GM12878 (cell line): ENCODE measurements around the gene MGAT5. TPM values are rescaled to one million over a fixed set of nuclear protein-coding genes. Genes with fewer than 3 reads are reported as not detected.

ENCODE experiments used
- ATAC-seq: fragments of 200-7000 bp; cut with Tn5 transposase; 3 replicates; pipeline ENCODE4 v1.9.1; 2020; ENCODE audit warnings: mild to moderate bottlenecking, moderate library complexity
- BruUV-seq: library from RNA; stranded (reverse); fragments of 400-500 nt; replicated peaks from 2 replicates; lab custom pipeline; 2021; lab: Mats Ljungman, UMichigan
- CTCF ChIA-PET: fragments of 300-600 bp; sonication (Branson Sonifier 250); formaldehyde crosslinking; extraction: SDS; loops from one replicate; lab custom pipeline; 2021; ENCODE audit warnings: inconsistent platforms; lab: Yijun Ruan, JAX
- POLR2A ChIA-PET: fragments of 350-600 bp; formaldehyde crosslinking; extraction: SDS; loops from one replicate; lab custom pipeline; 2021; ENCODE audit warnings: inconsistent platforms; lab: Charles Lee
- RAD21 ChIA-PET: fragments of 300-600 bp; sonication (Branson Sonifier 250); formaldehyde crosslinking; loops from one replicate; lab custom pipeline; 2023; ENCODE audit warnings: antibody characterized with exemption; ENCODE audit not compliant: unreplicated experiment; lab: Charles Lee
- SMC1A ChIA-PET: fragments of 300-600 bp; sonication (Branson Sonifier 250); formaldehyde crosslinking; loops from one replicate; lab custom pipeline; 2023; ENCODE audit not compliant: unreplicated experiment, uncharacterized antibody; lab: Charles Lee
- DNase-seq: peaks from one replicate; pipeline ENCODE4 v3.0.0-alpha.2; 2011; ENCODE audit warnings: low read depth, low spot score
- FAIRE-seq: peaks from 3 replicates; lab custom pipeline; 2011; peaks lifted over from hg19 to GRCh38; lab: Jason Lieb, UNC
- H2AFZ ChIP-seq: 2 replicates; pipeline ENCODE4 v1.6.0; 2011; ENCODE audit warnings: low read depth, low read length, control low read depth; ENCODE audit not compliant: control insufficient read depth
- H3K27ac ChIP-seq: 2 replicates; pipeline ENCODE4 v1.5.1; 2011; ENCODE audit warnings: control low read depth; ENCODE audit not compliant: control insufficient read depth, insufficient read depth
- H3K27me3 ChIP-seq, 2 experiments: replicated peaks in 1 of 2; 2 replicates each; pipeline versions ENCODE4 v1.6.0 to v1.6.1; 2011; ENCODE audit warnings: low read length in 1 of 2; ENCODE audit not compliant: control insufficient read depth in 2 of 2, insufficient read depth in 2 of 2
- H3K36me3 ChIP-seq, 2 experiments: 2 replicates each; pipeline ENCODE4 v1.5.1; 2011; ENCODE audit warnings: low read length in 1 of 2; ENCODE audit not compliant: control insufficient read depth in 2 of 2, insufficient read depth in 2 of 2
- H3K4me1 ChIP-seq: 2 replicates; pipeline ENCODE4 v1.6.1; 2011; ENCODE audit warnings: mild to moderate bottlenecking, low read length, moderate library complexity, mixed read lengths; ENCODE audit not compliant: control insufficient read depth, insufficient read depth
- H3K4me2 ChIP-seq: 2 replicates; pipeline ENCODE4 v1.6.0; 2011; ENCODE audit warnings: control low read depth; ENCODE audit not compliant: control insufficient read depth, insufficient read depth
- H3K4me3 ChIP-seq: fragments of 200-600 bp; sonication (generic); 2 replicates; pipeline ENCODE4 v1.5.1; 2016
- H3K79me2 ChIP-seq: 2 replicates; pipeline ENCODE4 v1.6.0; 2011; ENCODE audit warnings: low read length; ENCODE audit not compliant: control insufficient read depth, insufficient read depth
- H3K9ac ChIP-seq: 2 replicates; pipeline ENCODE4 v1.8.0; 2011; ENCODE audit warnings: low read length, control low read depth, mixed read lengths; ENCODE audit not compliant: control insufficient read depth, insufficient read depth
- H3K9me3 ChIP-seq: replicated peaks from 3 replicates; pipeline ENCODE4 v1.5.1; 2011; ENCODE audit warnings: mild to moderate bottlenecking, low read length; ENCODE audit not compliant: control insufficient read depth, insufficient read depth
- H4K20me1 ChIP-seq: 2 replicates; pipeline ENCODE4 v1.6.0; 2011; ENCODE audit not compliant: control insufficient read depth, insufficient read depth
- CBFB ChIP-seq: IDR thresholded peaks from 2 replicates; pipeline ENCODE4 v1.6.1; 2016; ENCODE audit warnings: antibody characterized with exemption, low read depth
- CREB1 ChIP-seq: IDR thresholded peaks from 2 replicates; pipeline ENCODE4 v1.6.1; 2012; ENCODE audit warnings: low read depth, mild to moderate bottlenecking, inconsistent platforms
- EGR1 ChIP-seq, 2 experiments: IDR thresholded peaks; 1 replicate in 1 of 2; 2 replicates in 1 of 2; pipeline ENCODE4 v1.6.1; 2011 to 2012; ENCODE audit warnings: low read depth in 2 of 2, low read length in 2 of 2, borderline replicate concordance in 1 of 2, mild to moderate bottlenecking in 1 of 2, moderate library complexity in 1 of 2
- GATAD2B ChIP-seq: fragments of 450-650 bp; conservative IDR thresholded peaks from 2 replicates; pipeline ENCODE4 v1.6.1; 2017; ENCODE audit warnings: low read depth, mild to moderate bottlenecking, moderate library complexity
- JUNB ChIP-seq: IDR thresholded peaks from 2 replicates; pipeline ENCODE4 v1.6.1; 2016; ENCODE audit warnings: antibody characterized with exemption, mild to moderate bottlenecking
- KDM1A ChIP-seq: fragments of 200-600 bp; sonication (generic); IDR thresholded peaks from 2 replicates; pipeline ENCODE4 v1.6.1; 2016; ENCODE audit warnings: borderline replicate concordance
- MTA3 ChIP-seq: IDR thresholded peaks from 2 replicates; pipeline ENCODE4 v1.6.1; 2012; ENCODE audit warnings: low read length, inconsistent platforms, borderline replicate concordance
- NRF1 ChIP-seq: conservative IDR thresholded peaks from 2 replicates; pipeline ENCODE4 v1.6.1; 2011; ENCODE audit warnings: mild to moderate bottlenecking, low read depth, low read length, improper control_type of control experiment
- PML ChIP-seq: IDR thresholded peaks from 2 replicates; pipeline ENCODE4 v1.6.1; 2012; ENCODE audit warnings: low read length, inconsistent platforms
- POLR2A ChIP-seq: IDR thresholded peaks from 2 replicates; pipeline ENCODE4 v1.6.1; 2011; ENCODE audit warnings: low read depth, mild to moderate bottlenecking, low read length
- POU2F2 ChIP-seq: IDR thresholded peaks from 3 replicates; pipeline ENCODE4 v1.6.1; 2011; ENCODE audit warnings: low read depth, mild to moderate bottlenecking, low read length, borderline replicate concordance
- RAD21 ChIP-seq: IDR thresholded peaks from 2 replicates; pipeline ENCODE4 v1.6.1; 2011; ENCODE audit warnings: mild to moderate bottlenecking, low read depth, low read length, moderate library complexity; ENCODE audit not compliant: insufficient read depth
- RUNX3 ChIP-seq: IDR thresholded peaks from 2 replicates; pipeline ENCODE4 v1.6.1; 2012; ENCODE audit warnings: low read length, inconsistent platforms
- WGBS: methylation state at CpG from one replicate; pipeline ENCODE4 v1.1.6; 2016; ENCODE audit warnings: low lambda C conversion rate; ENCODE audit not compliant: insufficient replicate concordance, insufficient coverage; ENCODE audit errors: missing lambda C conversion rate; 5-methylcytosine and 5-hydroxymethylcytosine counted together
- in situ Hi-C: fragments of 300-500 bp; cut with MboI; formaldehyde crosslinking; loops from 9 replicates; pipeline ENCODE4 v1.14.3; 2018; ENCODE audit warnings: mixed read lengths
- intact Hi-C: fragments of 100-400 bp; cut with micrococcal nuclease; formaldehyde crosslinking; loops from one replicate; pipeline ENCODE4 v1.14.2; 2022; ENCODE audit not compliant: unreplicated experiment
- polyA plus RNA-seq, 11 experiments: library from polyadenylated mRNA; depleted of rRNA in 4 of 11; unstranded in 6 of 11; stranded (reverse) in 5 of 11; fragments of >200 nt; fragmentation: Nextera tagmentation in 4 of 11; fragmentation: Illumina TruSeq in 1 of 11; extraction: Ambion mirVana in 4 of 11; extraction: Trizol in 1 of 11; gene quantifications; 1 replicate in 1 of 11; 2 replicates in 10 of 11; pipeline versions ENCODE4 v1.2.1 to v1.2.3, GENCODE V29; 2011 to 2016; ENCODE audit warnings: inconsistent platforms in 2 of 11, missing spikeins in 2 of 11, low read depth in 1 of 11
- total RNA-seq, 4 experiments: library from RNA; depleted of rRNA in 3 of 4; stranded (reverse); fragments of >200 nt in 3 of 4; fragmentation: Illumina TruSeq in 1 of 4; extraction: Trizol in 1 of 4; gene quantifications; 2 replicates each; pipeline versions ENCODE4 v1.2.1 to v1.2.3, GENCODE V29; 2013 to 2021
- TF ChIP-seq, protein P1 (sequence below): fragments of 450-650 bp; IDR thresholded peaks from 2 replicates; pipeline ENCODE4 v1.6.1; 2017; ENCODE audit warnings: mild to moderate bottlenecking, moderate library complexity

MGAT5 gene
- total and polyA plus RNA-seq, 10 of the 15 experiments (the other 5 are each of a cell fraction or from before 2014, with no cell fraction given): 4.9 to 104 (median 36.2) TPM

DNA sequence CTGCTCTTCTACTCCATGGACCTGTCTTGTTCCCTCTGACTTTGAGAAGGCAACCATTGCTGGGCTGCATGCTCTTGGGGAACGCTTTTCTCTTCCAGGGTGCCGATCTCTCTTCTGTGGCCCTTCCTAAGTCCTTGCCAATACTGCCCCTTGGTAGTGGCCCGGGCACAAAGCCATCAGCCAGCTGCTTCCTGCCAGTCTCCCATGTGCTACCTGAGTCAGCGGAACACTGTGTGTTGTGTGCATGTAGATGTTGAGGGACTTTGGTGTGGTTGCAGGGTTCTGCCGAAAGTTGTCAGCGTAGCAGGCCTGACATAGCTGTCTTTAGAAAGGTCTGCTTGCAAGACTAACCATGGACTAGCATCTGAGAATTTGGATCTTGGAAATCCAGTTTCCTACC lies 35.4 kb downstream of the MGAT5 start:
- peaks cover 88% of the 10 kb centered on the region for H3K79me2 ChIP-seq
- SMC1A ChIA-PET: interaction anchor here (0.7 to 4.3 kb wide), 8 partner anchors 16 to 161 kb away, joined by 3 to 24 read pairs (median 4); no protein-coding TSS in a partner anchor
- FAIRE-seq: no peak

DNA sequence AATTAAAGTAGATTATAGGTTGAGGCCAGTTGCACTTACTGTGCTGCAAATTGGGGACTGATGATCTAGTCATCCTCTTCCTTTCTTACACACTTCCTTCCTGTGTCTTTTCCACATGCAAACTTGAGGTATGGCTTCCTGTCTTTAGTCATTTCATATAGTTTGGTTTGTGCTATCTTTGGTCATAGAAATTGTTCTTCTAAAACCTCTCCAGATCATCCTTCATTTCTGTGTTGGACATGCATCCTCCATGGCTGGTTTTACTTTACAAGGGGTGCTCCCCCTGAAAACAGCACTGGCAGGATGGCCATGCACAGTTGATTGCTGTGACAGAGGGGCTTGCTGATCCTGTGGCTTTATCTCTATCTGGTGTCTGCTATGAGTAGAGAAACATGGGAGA lies 36.5 kb downstream of the MGAT5 start:
- peaks cover 83% of the 10 kb centered on the region for H3K79me2 ChIP-seq
- peak overlapping the region; percentile 0; the same call in 1 of the 2 replicates for H3K9ac ChIP-seq
- H3K4me1 ChIP-seq: peaks cover 94% of the 10 kb centered on the region
- in situ Hi-C loops: no loop called here
- ChIA-PET POLR2A (interaction anchor here (1.3 kb wide), 1 partner anchor 9 kb away, joined by 4 read pairs; no protein-coding TSS in a partner anchor), CTCF (interaction anchor here (1.6 to 2.0 kb wide), 2 partner anchors 121 to 172 kb away, joined by 7 to 8 read pairs; no protein-coding TSS in a partner anchor), RAD21 (interaction anchor here (0.8 to 3.1 kb wide), 3 partner anchors 33 to 172 kb away, joined by 3 to 11 read pairs (median 6); no protein-coding TSS in a partner anchor), SMC1A (interaction anchor here (0.6 to 4.3 kb wide), 15 partner anchors 9 to 162 kb away, joined by 3 to 24 read pairs (median 3); partner anchors contain the start of gene MGAT5)
- peak overlapping the region; percentile 11; the same call in 1 of the 2 replicates for H3K4me3 ChIP-seq
- H3K27ac ChIP-seq: peak overlapping the region; percentile 82
- intact Hi-C loops: no loop called here
- H3K27me3 ChIP-seq: no peaks in the 10 kb centered on the region
- no peaks in the 10 kb centered on the region for H3K9me3 ChIP-seq
- ATAC-seq: peak; percentile 38
- FAIRE-seq: no peak
- H2AFZ ChIP-seq: no peak overlapping the region
- H4K20me1 ChIP-seq: no peaks in the 10 kb centered on the region
- peak overlapping the region; percentile 48 for H3K4me2 ChIP-seq
- no TSS peak for BruUV-seq
- peaks cover 4 to 7% of the 10 kb centered on the region in 2 experiments; a peak in 3 of 4 replicates for H3K36me3 ChIP-seq
- peak; percentile 60 for DNase-seq
- TF ChIP-seq EGR1 (IDR thresholded peaks at IDR 0.05; ENCODE audit: borderline replicate concordance in 1 of 2, low read depth in 2 of 2, low read length in 2 of 2) (peak in 1 of 2 experiments; percentile 43; a peak in 1 of 3 replicates), NRF1 (no peak), CREB1 (peak; percentile 65; the same call in 1 of the 2 replicates), MTA3 (peak; percentile 92; the same call in 1 of the 2 replicates), CBFB (0 out of 2 replicates have a peak, but pooled peaks have one; percentile 59), POU2F2 (peak; percentile 85; the same call in 2 of the 3 replicates), JUNB (peak; percentile 76), RAD21 (peak; percentile 3; the same call in 1 of the 2 replicates), GATAD2B (no peak)
- TF ChIP-seq, protein P1, sequence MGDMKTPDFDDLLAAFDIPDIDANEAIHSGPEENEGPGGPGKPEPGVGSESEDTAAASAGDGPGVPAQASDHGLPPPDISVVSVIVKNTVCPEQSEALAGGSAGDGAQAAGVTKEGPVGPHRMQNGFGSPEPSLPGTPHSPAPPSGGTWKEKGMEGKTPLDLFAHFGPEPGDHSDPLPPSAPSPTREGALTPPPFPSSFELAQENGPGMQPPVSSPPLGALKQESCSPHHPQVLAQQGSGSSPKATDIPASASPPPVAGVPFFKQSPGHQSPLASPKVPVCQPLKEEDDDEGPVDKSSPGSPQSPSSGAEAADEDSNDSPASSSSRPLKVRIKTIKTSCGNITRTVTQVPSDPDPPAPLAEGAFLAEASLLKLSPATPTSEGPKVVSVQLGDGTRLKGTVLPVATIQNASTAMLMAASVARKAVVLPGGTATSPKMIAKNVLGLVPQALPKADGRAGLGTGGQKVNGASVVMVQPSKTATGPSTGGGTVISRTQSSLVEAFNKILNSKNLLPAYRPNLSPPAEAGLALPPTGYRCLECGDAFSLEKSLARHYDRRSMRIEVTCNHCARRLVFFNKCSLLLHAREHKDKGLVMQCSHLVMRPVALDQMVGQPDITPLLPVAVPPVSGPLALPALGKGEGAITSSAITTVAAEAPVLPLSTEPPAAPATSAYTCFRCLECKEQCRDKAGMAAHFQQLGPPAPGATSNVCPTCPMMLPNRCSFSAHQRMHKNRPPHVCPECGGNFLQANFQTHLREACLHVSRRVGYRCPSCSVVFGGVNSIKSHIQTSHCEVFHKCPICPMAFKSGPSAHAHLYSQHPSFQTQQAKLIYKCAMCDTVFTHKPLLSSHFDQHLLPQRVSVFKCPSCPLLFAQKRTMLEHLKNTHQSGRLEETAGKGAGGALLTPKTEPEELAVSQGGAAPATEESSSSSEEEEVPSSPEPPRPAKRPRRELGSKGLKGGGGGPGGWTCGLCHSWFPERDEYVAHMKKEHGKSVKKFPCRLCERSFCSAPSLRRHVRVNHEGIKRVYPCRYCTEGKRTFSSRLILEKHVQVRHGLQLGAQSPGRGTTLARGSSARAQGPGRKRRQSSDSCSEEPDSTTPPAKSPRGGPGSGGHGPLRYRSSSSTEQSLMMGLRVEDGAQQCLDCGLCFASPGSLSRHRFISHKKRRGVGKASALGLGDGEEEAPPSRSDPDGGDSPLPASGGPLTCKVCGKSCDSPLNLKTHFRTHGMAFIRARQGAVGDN: no peak

More for the DNA sequence above, 35.4 kb downstream of the MGAT5 start:
- Histone ChIP-seq H3K4me3 (no peak overlapping the region), H3K9me3 (no peaks in the 10 kb centered on the region), H3K36me3 (peaks cover 4 to 7% of the 10 kb centered on the region in 2 experiments; a peak in 3 of 4 replicates), H3K4me1 (peaks cover 90% of the 10 kb centered on the region), H3K9ac (peak overlapping the region; percentile 22; the same call in 1 of the 2 replicates), H3K4me2 (peak overlapping the region; percentile 48; the same call in 1 of the 2 replicates), H3K27ac (peak overlapping the region; percentile 82), H3K27me3 (no peaks in the 10 kb centered on the region), H4K20me1 (no peaks in the 10 kb centered on the region), H2AFZ (no peak overlapping the region)
- DNase-seq (no peak), ATAC-seq (no peak)
- BruUV-seq: no TSS peak
- 100% methylated on average over 6 of the region's 6 CpGs for WGBS
- ChIA-PET CTCF (interaction anchor here (1.4 to 2.0 kb wide), 4 partner anchors 10 to 171 kb away, joined by 5 to 8 read pairs (median 7); no protein-coding TSS in a partner anchor), RAD21 (interaction anchor here (1.2 to 3.1 kb wide), 5 partner anchors 14 to 170 kb away, joined by 5 to 12 read pairs (median 10); no protein-coding TSS in a partner anchor), POLR2A (interaction anchor here (1.0 to 1.2 kb wide), 3 partner anchors 14 to 36 kb away, joined by 3 to 8 read pairs (median 3); no protein-coding TSS in a partner anchor)
- intact Hi-C loops (no loop called here), in situ Hi-C loops (no loop called here)
- TF ChIP-seq RUNX3 (peak; percentile 32; the same call in 1 of the 2 replicates), PML (no peak), POLR2A (0 out of 2 replicates have a peak, but pooled peaks have one; percentile 32), KDM1A (no peak)
- TF ChIP-seq, all 136 proteins: peak for 2
